ENCODE results near the gene MSANTD1. TPM values are rescaled to one million over a fixed set of nuclear protein-coding genes. Genes with fewer than 3 reads are reported as not detected.

Gene MSANTD1
- polyA plus RNA-seq, 1 experiment = 0.10 TPM

GRCh38 chr4:3212391-3213105 is 36.4 kb upstream of the MSANTD1 start:
- Histone ChIP-seq H3K27me3 (ENCODE audit: control insufficient read depth, insufficient read depth, low read length) (no peaks in the 10 kb centered on the region), H3K36me3 (ENCODE audit: control insufficient read depth, insufficient read depth, low read length) (peaks cover 39% of the 10 kb centered on the region), H3K4me3 (ENCODE audit: low read depth, low read length) (no peak overlapping the region)
- CTCF ChIA-PET = interaction anchor here (0.9 to 1.0 kb wide), 3 partner anchors 9 to 19 kb away, joined by 3 to 4 read pairs (median 3); no protein-coding TSS in a partner anchor
- no peak for TF ChIP-seq CTCF (IDR thresholded peaks at IDR 0.05; ENCODE audit: insufficient read depth, low read depth, low read length)
- POLR2A ChIA-PET = no interaction called here
- DNase-seq (ENCODE audit: low read depth) = no peak

GRCh38 chr4:3213106-3213425 is 35.9 kb upstream of the MSANTD1 start:
- H3K36me3 ChIP-seq (ENCODE audit: control insufficient read depth, insufficient read depth, low read length) = peaks cover 42% of the 10 kb centered on the region
- no peak for TF ChIP-seq CTCF (IDR thresholded peaks at IDR 0.05; ENCODE audit: insufficient read depth, low read depth, low read length)
- no peak overlapping the region for H3K4me3 ChIP-seq (ENCODE audit: low read depth, low read length)
- POLR2A ChIA-PET = no interaction called here
- no peak for DNase-seq (ENCODE audit: low read depth)
- CTCF ChIA-PET = interaction anchor here (0.9 to 1.0 kb wide), 3 partner anchors 9 to 20 kb away, joined by 3 to 5 read pairs (median 4); no protein-coding TSS in a partner anchor
- H3K27me3 ChIP-seq (ENCODE audit: control insufficient read depth, insufficient read depth, low read length) = no peaks in the 10 kb centered on the region

GRCh38 chr4:3213661-3214250 is 35.2 kb upstream of the MSANTD1 start:
- no peaks in the 10 kb centered on the region for H3K27me3 ChIP-seq (ENCODE audit: control insufficient read depth, insufficient read depth, low read length)
- ChIA-PET POLR2A (no interaction called here), CTCF (interaction anchor here (0.7 to 1.0 kb wide), 3 partner anchors 19 to 57 kb away, joined by 3 to 5 read pairs (median 4); no protein-coding TSS in a partner anchor)
- peaks cover 42% of the 10 kb centered on the region for H3K36me3 ChIP-seq (ENCODE audit: control insufficient read depth, insufficient read depth, low read length)
- no peak for TF ChIP-seq CTCF (IDR thresholded peaks at IDR 0.05; ENCODE audit: insufficient read depth, low read depth, low read length)
- no peak overlapping the region for H3K4me3 ChIP-seq (ENCODE audit: low read depth, low read length)
- DNase-seq (ENCODE audit: low read depth) = no peak

GRCh38 chr4:3215256-3215655 is 33.7 kb upstream of the MSANTD1 start:
- H3K27me3 ChIP-seq (ENCODE audit: control insufficient read depth, insufficient read depth, low read length) = no peaks in the 10 kb centered on the region
- H3K36me3 ChIP-seq (ENCODE audit: control insufficient read depth, insufficient read depth, low read length) = peaks cover 38% of the 10 kb centered on the region
- CTCF ChIA-PET = interaction anchor here (1.0 to 1.1 kb wide), 2 partner anchors 32 to 70 kb away, joined by 3 read pairs; no protein-coding TSS in a partner anchor
- no peak overlapping the region for H3K4me3 ChIP-seq (ENCODE audit: low read depth, low read length)
- POLR2A ChIA-PET = no interaction called here
- TF ChIP-seq CTCF (IDR thresholded peaks at IDR 0.05; ENCODE audit: insufficient read depth, low read depth, low read length) = no peak
- DNase-seq (ENCODE audit: low read depth) = no peak

- TF ChIP-seq CTCF (IDR thresholded peaks at IDR 0.05; ENCODE audit: insufficient read depth, low read depth, low read length) = no peak
- ChIA-PET POLR2A (no interaction called here), CTCF (interaction anchor here (1.1 kb wide), 1 partner anchor 70 kb away, joined by 3 read pairs; no protein-coding TSS in a partner anchor)
- peaks cover 37% of the 10 kb centered on the region for H3K36me3 ChIP-seq (ENCODE audit: control insufficient read depth, insufficient read depth, low read length)
- H3K4me3 ChIP-seq (ENCODE audit: low read depth, low read length) = no peak overlapping the region
- DNase-seq (ENCODE audit: low read depth) = no peak
- no peaks in the 10 kb centered on the region for H3K27me3 ChIP-seq (ENCODE audit: control insufficient read depth, insufficient read depth, low read length)
These were observed 33.2 kb upstream of the MSANTD1 start for GRCh38 chr4:3215733-3216132.

All from BJ (cell line).